A673 (cell line): ENCODE measurements around the gene DBX1. TPM values are rescaled to one million over a fixed set of nuclear protein-coding genes. Genes with fewer than 3 reads are reported as not detected.

Source experiments
- BruUV-seq: library from RNA; stranded (reverse); fragments of 400-500 nt; replicated peaks from 2 replicates; lab custom pipeline; 2021; lab: Mats Ljungman, UMichigan
- CTCF ChIA-PET: fragments of 300-600 bp; sonication (Branson Sonifier 250); formaldehyde crosslinking; loops from one replicate; lab custom pipeline; 2022; ENCODE audit warnings: antibody characterized with exemption; lab: Charles Lee
- POLR2A ChIA-PET: fragments of 300-600 bp; sonication (Branson Sonifier 250); formaldehyde crosslinking; loops from one replicate; lab custom pipeline; 2022; ENCODE audit warnings: antibody characterized with exemption; ENCODE audit not compliant: low non-redundant PET; lab: Charles Lee
- DNase-seq: peaks from one replicate; pipeline ENCODE4 v3.0.0-alpha.2; 2015; ENCODE audit warnings: low spot score
- H3K27ac ChIP-seq: fragments of 200-600 bp; sonication (generic); 2 replicates; pipeline ENCODE4 v1.5.1; 2016; ENCODE audit warnings: mixed run types, low read depth, mild to moderate bottlenecking, mixed read lengths, antibody characterized with exemption, low read length; ENCODE audit not compliant: poor library complexity, severe bottlenecking
- H3K27me3 ChIP-seq: fragments of 200-600 bp; sonication (generic); replicated peaks from 2 replicates; pipeline ENCODE4 v1.6.1; 2017; ENCODE audit warnings: mixed run types, low read depth, mild to moderate bottlenecking, mixed read lengths, antibody characterized with exemption, low read length; ENCODE audit not compliant: insufficient read depth, poor library complexity
- H3K36me3 ChIP-seq: fragments of 200-600 bp; sonication (generic); 2 replicates; pipeline ENCODE4 v1.6.1; 2016; ENCODE audit warnings: mixed run types, mild to moderate bottlenecking, mixed read lengths, antibody characterized with exemption, low read length; ENCODE audit not compliant: insufficient read depth, poor library complexity, severe bottlenecking
- H3K4me1 ChIP-seq: fragments of 200-600 bp; sonication (generic); 2 replicates; pipeline ENCODE4 v1.6.1; 2017; ENCODE audit warnings: mixed run types, mild to moderate bottlenecking, mixed read lengths, antibody characterized with exemption, low read length; ENCODE audit not compliant: insufficient read depth, poor library complexity, severe bottlenecking
- H3K4me3 ChIP-seq: fragments of 200-600 bp; sonication (generic); 2 replicates; pipeline ENCODE4 v1.5.1; 2016; ENCODE audit warnings: low read depth, mixed run types, mild to moderate bottlenecking, mixed read lengths, low read length; ENCODE audit not compliant: poor library complexity, severe bottlenecking
- H3K9me3 ChIP-seq: fragments of 200-600 bp; sonication (generic); 2 replicates; pipeline ENCODE4 v1.6.1; 2016; ENCODE audit warnings: mixed run types, low read depth, mild to moderate bottlenecking, mixed read lengths, antibody characterized with exemption, low read length; ENCODE audit not compliant: poor library complexity, severe bottlenecking
- EZH2 ChIP-seq: fragments of 200-600 bp; sonication (generic); IDR thresholded peaks from 2 replicates; pipeline ENCODE4 v1.6.1; 2017; ENCODE audit warnings: borderline replicate concordance, low read depth, mild to moderate bottlenecking, mixed read lengths, antibody characterized with exemption, low read length; ENCODE audit not compliant: poor library complexity, severe bottlenecking
- intact Hi-C: fragments of 100-400 bp; cut with micrococcal nuclease; formaldehyde crosslinking; loops from one replicate; pipeline ENCODE4 v1.10.0; 2022; ENCODE audit not compliant: unreplicated experiment
- total RNA-seq: library from RNA; stranded (reverse); gene quantifications from 2 replicates; pipeline ENCODE4 v1.2.3, GENCODE V29; 2021
- TF ChIP-seq, protein P1 (sequence below): fragments of 300-800, 200-600 bp; sonication (generic); conservative IDR thresholded peaks from 2 replicates; pipeline ENCODE4 v1.5.1; 2017; ENCODE audit warnings: low read depth, mild to moderate bottlenecking, antibody characterized with exemption, low read length, moderate library complexity, mixed read lengths

The DBX1 gene
- total RNA-seq, 1 experiment from 2014 or later: not detected

GRCh38 chr11:20205807-20206206, 45.5 kb upstream of the DBX1 start:
- H3K9me3 ChIP-seq: no peaks in the 10 kb centered on the region
- no TSS peak for BruUV-seq
- POLR2A ChIA-PET: no interaction called here
- no peaks in the 10 kb centered on the region for H3K4me1 ChIP-seq
- H3K27me3 ChIP-seq: peaks cover 50% of the 10 kb centered on the region
- CTCF ChIA-PET: no interaction called here
- intact Hi-C loops: no loop called here
- H3K27ac ChIP-seq: no peak overlapping the region
- no peaks in the 10 kb centered on the region for H3K36me3 ChIP-seq
- DNase-seq: no peak
- TF ChIP-seq, protein P1, sequence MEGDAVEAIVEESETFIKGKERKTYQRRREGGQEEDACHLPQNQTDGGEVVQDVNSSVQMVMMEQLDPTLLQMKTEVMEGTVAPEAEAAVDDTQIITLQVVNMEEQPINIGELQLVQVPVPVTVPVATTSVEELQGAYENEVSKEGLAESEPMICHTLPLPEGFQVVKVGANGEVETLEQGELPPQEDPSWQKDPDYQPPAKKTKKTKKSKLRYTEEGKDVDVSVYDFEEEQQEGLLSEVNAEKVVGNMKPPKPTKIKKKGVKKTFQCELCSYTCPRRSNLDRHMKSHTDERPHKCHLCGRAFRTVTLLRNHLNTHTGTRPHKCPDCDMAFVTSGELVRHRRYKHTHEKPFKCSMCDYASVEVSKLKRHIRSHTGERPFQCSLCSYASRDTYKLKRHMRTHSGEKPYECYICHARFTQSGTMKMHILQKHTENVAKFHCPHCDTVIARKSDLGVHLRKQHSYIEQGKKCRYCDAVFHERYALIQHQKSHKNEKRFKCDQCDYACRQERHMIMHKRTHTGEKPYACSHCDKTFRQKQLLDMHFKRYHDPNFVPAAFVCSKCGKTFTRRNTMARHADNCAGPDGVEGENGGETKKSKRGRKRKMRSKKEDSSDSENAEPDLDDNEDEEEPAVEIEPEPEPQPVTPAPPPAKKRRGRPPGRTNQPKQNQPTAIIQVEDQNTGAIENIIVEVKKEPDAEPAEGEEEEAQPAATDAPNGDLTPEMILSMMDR: no peak
- no peak for TF ChIP-seq EZH2
- H3K4me3 ChIP-seq: no peak overlapping the region

DNA sequence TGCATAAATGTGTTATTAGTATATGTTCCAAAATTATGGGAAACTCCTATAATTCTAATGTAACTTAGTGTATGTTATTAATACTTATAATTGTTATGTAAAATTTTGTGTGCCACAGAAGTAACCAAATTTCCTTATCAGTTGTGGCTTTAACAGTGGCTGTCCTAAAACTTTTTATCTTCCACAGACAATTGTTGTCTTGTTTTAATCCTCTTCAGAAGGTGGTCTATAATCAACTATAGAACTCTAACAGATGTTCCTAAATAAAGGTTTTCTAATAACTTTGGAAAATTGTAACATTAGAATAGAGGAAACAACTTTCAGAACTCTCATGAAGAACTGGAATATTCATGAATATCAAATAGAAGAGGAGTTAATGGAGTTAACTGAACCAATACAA, 44.4 kb upstream of the DBX1 start:
- Histone ChIP-seq H3K27me3 (peaks cover 44% of the 10 kb centered on the region), H3K4me1 (no peaks in the 10 kb centered on the region)
- POLR2A ChIA-PET: no interaction called here

DNA sequence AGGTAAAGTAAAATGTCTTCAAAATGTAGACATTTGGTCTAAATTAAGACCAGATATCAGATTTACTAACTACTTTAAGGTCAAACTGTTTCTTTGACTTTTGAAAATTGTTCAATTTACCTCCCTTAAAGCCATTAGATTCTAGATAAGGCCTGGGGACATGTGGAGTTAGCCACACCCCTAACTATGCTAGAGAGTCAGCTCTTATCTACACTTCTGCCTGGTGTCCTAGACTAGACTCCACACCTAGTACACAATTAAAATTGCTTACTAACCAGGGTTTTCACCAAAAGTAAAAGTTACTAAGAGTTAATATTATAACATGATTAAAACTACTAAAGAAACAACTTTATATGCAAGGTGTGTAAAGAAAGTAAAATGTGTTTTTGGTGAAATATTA, 43.6 kb upstream of the DBX1 start:
- Histone ChIP-seq H3K9me3 (no peaks in the 10 kb centered on the region), H3K27ac (no peak overlapping the region), H3K36me3 (no peaks in the 10 kb centered on the region), H3K4me3 (no peak overlapping the region), H3K27me3 (peaks cover 35% of the 10 kb centered on the region), H3K4me1 (no peaks in the 10 kb centered on the region)
- no peak for TF ChIP-seq EZH2
- TF ChIP-seq, protein P1: no peak
- no peak for DNase-seq
- ChIA-PET CTCF (no interaction called here), POLR2A (no interaction called here)
- no TSS peak for BruUV-seq
- intact Hi-C loops: no loop called here

More for the DNA sequence above, 44.4 kb upstream of the DBX1 start:
- Histone ChIP-seq H3K9me3 (no peaks in the 10 kb centered on the region), H3K36me3 (no peaks in the 10 kb centered on the region), H3K27ac (no peak overlapping the region), H3K4me3 (no peak overlapping the region)
- CTCF ChIA-PET: no interaction called here
- no TSS peak for BruUV-seq
- TF ChIP-seq EZH2: no peak
- TF ChIP-seq, protein P1: no peak
- intact Hi-C loops: no loop called here
- DNase-seq: no peak
